ENCODE results near the gene MSRB3.

Gene MSRB3

DNA sequence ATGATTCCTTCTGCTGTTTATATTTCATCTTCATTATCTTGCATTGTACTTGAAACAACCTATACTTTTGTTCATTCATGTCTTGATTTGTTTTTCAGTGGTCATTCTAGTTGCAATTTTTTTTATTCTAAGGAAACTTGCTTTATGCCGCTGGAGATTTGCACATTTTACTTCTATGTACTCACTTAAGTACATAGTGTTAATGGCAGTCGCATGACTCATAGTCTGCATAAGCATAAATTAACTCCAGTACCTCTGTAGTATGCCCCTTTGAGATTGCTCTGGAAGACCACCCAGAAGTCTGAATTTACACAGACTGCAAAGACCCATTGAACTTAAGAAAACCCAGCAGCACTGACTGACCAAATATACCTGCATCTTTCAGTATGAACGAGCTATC is 77.0 kb downstream of the MSRB3 start:
- no peaks in the 10 kb centered on the region for H3K27me3 Mint-ChIP-seq (ENCODE audit: low read depth)
- no peak overlapping the region for H3K27ac Mint-ChIP-seq
- no peaks in the 10 kb centered on the region for H3K9me3 Mint-ChIP-seq
- H3K36me3 Mint-ChIP-seq (ENCODE audit: low read depth), result no peaks in the 10 kb centered on the region
- no peak overlapping the region for H3K4me3 Mint-ChIP-seq
- DNase-seq (ENCODE audit: low spot score), result no peak
- H3K4me1 Mint-ChIP-seq (ENCODE audit: low read depth), result no peaks in the 10 kb centered on the region

DNA sequence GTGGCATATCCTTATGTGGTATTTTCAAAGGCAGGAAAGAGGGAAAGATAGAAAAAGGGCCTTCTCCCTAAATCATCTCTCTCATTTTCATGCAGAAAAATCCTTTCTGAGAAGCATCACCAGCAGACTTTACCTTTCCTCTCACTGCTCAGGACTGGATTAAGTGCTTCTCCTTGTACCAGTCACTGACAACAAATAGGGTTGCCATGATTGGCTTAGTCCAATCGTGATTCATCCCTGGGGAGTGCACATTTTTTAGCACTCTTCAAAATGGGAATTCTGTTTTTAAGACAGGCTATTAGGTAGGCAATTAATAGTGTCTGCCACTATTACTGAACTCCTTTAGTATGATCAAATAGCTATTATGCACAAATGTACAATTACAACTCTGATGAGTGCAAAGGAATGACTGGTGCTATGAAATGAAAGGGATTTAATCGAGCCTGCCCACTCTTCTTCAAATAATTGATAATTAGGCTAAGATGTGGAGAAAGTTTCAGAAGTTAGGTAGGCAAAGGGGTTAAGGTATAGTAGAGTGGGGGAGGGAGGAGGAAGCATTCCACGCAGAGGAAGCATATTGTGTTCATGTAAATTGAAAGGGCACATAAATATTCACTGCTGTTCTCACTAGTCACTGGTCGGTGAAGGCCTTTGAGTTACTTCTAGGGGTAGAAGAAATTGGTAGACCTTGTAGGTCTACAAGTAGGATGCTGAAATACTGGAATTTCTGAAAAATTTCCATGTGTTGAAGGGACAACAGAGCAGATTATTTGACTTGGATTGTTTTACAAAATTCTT is 84.0 kb downstream of the MSRB3 start:
- Mint-ChIP-seq H3K27me3 (ENCODE audit: low read depth) (no peaks in the 10 kb centered on the region), H3K4me1 (ENCODE audit: low read depth) (no peaks in the 10 kb centered on the region), H3K9me3 (no peaks in the 10 kb centered on the region), H3K4me3 (no peak overlapping the region), H3K36me3 (ENCODE audit: low read depth) (no peaks in the 10 kb centered on the region), H3K27ac (no peak overlapping the region)
- no peak for DNase-seq (ENCODE audit: low spot score)

DNA sequence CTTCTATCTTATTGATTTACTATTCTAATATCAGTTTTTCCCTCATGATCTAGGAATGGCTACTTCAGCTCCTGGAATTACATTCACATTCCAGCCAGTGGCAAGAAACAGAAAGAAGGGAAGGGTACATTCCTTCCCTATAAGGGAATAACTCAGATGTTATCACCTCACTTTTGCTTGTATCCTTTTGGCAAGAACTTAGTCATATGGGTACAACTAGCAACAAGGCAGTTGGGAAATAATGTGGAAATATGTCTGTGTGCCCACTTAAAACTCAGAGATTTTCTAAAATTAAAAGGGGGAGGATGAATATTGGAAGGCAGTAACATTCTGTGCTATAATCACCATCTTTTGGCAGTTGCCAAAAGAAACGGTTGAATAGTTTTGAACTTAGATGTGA is 85.6 kb downstream of the MSRB3 start:
- no peaks in the 10 kb centered on the region for H3K4me1 Mint-ChIP-seq (ENCODE audit: low read depth)
- no peak overlapping the region for H3K4me3 Mint-ChIP-seq
- no peaks in the 10 kb centered on the region for H3K9me3 Mint-ChIP-seq
- H3K27me3 Mint-ChIP-seq (ENCODE audit: low read depth), result no peaks in the 10 kb centered on the region
- no peak for DNase-seq (ENCODE audit: low spot score)
- no peaks in the 10 kb centered on the region for H3K36me3 Mint-ChIP-seq (ENCODE audit: low read depth)
- H3K27ac Mint-ChIP-seq, result no peak overlapping the region

DNA sequence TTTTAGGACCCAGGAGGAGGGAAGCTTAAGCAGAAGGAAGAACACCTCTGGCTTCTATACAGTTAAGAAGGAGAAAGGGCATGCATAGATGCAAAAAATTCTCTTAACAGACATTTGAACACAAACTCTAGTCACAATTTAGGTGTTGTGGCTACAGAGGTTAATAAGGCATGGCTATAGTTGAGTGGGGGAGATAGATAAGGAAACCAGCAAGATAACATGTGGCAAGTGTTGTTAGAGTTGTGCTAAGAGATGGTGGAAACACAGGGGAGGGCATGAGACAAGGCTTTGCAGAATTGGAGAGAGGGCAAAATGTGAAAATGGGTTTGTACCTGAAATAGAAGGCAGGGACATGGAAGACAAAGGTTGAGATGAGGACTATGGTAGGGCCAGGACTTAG is 88.9 kb downstream of the MSRB3 start:
- no peaks in the 10 kb centered on the region for H3K27me3 Mint-ChIP-seq (ENCODE audit: low read depth)
- no peaks in the 10 kb centered on the region for H3K9me3 Mint-ChIP-seq
- no peak overlapping the region for H3K4me3 Mint-ChIP-seq
- H3K36me3 Mint-ChIP-seq (ENCODE audit: low read depth), result no peaks in the 10 kb centered on the region
- no peak overlapping the region for H3K27ac Mint-ChIP-seq
- DNase-seq (ENCODE audit: low spot score), result no peak
- H3K4me1 Mint-ChIP-seq (ENCODE audit: low read depth), result no peaks in the 10 kb centered on the region

DNA sequence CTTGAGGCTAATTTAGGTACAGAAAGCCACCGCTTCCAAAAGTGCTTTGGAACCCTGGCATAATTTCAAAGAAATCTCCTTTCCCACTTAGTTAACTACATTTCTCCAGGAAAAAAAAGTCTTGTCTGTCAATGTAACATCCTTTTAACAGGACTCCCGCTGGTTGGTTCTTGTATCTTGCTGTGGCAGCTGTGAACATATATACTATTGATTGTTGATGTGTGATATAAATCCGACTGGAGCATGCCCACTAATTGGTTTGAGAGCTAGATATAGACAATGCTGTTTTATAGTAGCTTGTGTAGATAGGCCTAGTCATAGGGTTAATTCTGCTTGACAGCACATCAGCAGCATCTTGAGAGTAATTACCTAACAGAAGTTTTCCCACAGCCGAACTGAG is 89.6 kb downstream of the MSRB3 start:
- Mint-ChIP-seq H3K4me3 (no peak overlapping the region), H3K27ac (no peak overlapping the region), H3K36me3 (ENCODE audit: low read depth) (no peaks in the 10 kb centered on the region), H3K27me3 (ENCODE audit: low read depth) (no peaks in the 10 kb centered on the region), H3K9me3 (no peaks in the 10 kb centered on the region), H3K4me1 (ENCODE audit: low read depth) (no peaks in the 10 kb centered on the region)
- no peak for DNase-seq (ENCODE audit: low spot score)

DNA sequence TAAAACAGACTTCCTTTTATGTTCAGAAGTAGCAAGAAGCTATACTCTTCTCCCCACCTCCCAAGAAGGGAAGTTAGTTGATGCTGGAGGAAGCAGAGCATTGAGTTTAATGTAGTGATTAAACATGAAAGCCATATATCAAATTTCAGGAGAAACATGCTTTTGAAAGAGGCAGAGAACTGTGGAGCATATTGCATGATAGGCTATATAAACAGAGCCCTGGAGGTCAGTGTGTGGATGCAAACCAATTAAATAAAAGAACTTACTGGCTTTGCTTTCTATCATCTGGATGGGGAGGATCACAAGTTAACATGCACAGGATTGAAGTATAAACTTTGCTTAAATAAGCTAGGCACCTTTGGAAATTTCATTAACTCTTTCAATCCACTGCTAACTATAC is 94.1 kb downstream of the MSRB3 start:
- Mint-ChIP-seq H3K4me1 (ENCODE audit: low read depth) (no peaks in the 10 kb centered on the region), H3K27me3 (ENCODE audit: low read depth) (no peaks in the 10 kb centered on the region), H3K4me3 (no peak overlapping the region), H3K9me3 (no peaks in the 10 kb centered on the region), H3K36me3 (ENCODE audit: low read depth) (no peaks in the 10 kb centered on the region), H3K27ac (no peak overlapping the region)
- no peak for DNase-seq (ENCODE audit: low spot score)

DNA sequence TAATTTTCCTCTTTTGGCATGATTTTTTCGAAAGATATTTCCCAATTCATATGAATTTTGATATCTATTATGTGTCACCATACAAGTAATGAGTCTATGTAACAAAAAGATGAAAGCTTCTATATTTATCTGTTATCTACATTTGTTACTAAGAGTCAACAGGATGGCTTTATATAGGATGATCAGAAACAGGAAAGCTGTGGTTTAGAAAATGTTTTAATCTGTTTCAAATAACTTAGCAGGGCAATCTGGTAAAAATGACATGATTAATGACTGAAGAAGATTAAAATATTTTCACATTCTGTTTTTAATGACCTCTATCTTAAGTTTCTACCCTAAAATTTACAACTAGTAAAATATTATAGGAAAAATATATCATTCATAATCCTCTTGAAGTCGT is 105.8 kb downstream of the MSRB3 start:
- Mint-ChIP-seq H3K4me1 (ENCODE audit: low read depth) (no peaks in the 10 kb centered on the region), H3K4me3 (no peak overlapping the region), H3K27me3 (ENCODE audit: low read depth) (no peaks in the 10 kb centered on the region), H3K27ac (no peak overlapping the region), H3K36me3 (ENCODE audit: low read depth) (no peaks in the 10 kb centered on the region), H3K9me3 (no peaks in the 10 kb centered on the region)
- DNase-seq (ENCODE audit: low spot score), result no peak

DNA sequence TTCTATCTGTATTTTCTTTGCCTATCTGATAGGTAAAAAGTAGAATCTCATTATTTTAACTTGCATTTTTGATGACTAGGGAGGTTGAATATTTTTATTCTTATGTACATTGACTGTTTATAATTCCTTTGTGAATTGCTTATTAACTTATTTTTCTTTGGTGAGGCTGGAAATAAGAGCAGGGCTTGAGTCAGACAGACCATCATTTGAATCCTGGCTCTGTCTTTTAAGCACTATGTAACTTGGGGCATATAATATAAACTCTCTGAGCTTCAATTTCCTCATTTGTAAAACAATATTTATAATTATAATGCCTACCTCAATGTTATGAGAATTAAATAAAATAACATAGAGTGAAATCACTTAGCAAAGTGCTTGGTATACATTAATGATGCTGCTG is 108.9 kb downstream of the MSRB3 start:
- DNase-seq (ENCODE audit: low spot score), result no peak
- Mint-ChIP-seq H3K9me3 (no peaks in the 10 kb centered on the region), H3K27ac (no peak overlapping the region), H3K4me1 (ENCODE audit: low read depth) (no peaks in the 10 kb centered on the region), H3K27me3 (ENCODE audit: low read depth) (no peaks in the 10 kb centered on the region), H3K36me3 (ENCODE audit: low read depth) (no peaks in the 10 kb centered on the region), H3K4me3 (no peak overlapping the region)

DNA sequence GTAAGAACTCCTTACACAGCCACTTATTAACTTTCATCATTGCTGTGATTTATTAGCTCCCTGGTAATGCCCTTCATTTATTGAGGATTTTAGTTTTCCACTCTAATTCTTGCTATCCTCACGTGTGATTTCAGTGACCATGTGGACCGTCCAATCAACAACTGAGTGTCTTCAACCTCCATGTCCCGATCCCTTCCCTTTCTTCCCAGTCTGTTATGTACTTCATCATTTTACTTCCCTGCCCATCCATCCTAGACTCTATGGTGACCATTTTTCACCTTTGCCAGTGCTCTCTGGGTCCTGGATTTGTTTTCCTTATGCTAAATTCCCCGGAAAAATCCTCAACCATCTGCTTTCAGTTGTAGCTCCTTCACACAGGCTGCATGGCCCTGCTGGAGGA is 111.0 kb downstream of the MSRB3 start:
- Mint-ChIP-seq H3K27ac (no peak overlapping the region), H3K36me3 (ENCODE audit: low read depth) (no peaks in the 10 kb centered on the region), H3K9me3 (peaks cover 2% of the 10 kb centered on the region), H3K27me3 (ENCODE audit: low read depth) (no peaks in the 10 kb centered on the region), H3K4me3 (no peak overlapping the region), H3K4me1 (ENCODE audit: low read depth) (no peaks in the 10 kb centered on the region)
- DNase-seq (ENCODE audit: low spot score), result no peak

DNA sequence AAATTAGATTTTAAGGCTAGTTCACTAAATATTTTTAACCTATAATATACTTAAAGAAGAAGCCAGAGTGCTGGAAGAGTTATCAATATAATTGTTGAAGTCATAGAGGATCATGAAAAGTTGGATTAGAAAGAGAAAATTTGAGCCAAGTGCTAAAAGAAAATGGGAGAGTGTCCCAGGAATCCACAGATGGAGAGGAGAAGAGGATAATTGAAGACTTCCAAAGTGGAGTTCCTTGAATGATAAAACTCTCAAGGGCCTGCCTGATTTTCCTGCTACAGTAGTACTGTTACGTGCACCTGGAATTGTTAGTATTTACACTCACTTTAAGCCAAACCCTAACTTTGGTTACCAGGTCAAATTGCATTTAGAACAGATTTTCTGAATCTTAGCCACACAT is 113.2 kb downstream of the MSRB3 start:
- no peak overlapping the region for H3K27ac Mint-ChIP-seq

DNA sequence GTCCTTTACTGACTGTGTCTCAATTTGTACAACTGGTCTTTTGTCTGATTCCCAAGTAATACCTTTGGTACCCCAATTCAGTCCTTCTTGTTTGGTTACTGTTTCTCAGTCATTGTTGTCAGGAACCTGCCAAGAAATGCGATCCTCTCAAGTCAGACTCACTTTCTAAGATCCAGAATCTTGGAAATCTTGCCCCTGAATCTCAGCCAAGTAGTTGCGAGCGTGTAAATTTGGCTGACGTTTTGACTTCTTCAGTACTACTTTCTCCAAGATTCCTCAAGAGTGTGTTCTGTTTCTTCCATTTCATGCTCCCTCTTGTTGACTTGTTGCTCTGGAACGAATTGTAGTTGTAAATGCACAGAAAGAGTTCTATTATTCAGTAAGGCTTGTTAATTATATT is 114.0 kb downstream of the MSRB3 start:
- peaks cover 15% of the 10 kb centered on the region for H3K9me3 Mint-ChIP-seq
- no peak overlapping the region for H3K27ac Mint-ChIP-seq
- no peaks in the 10 kb centered on the region for H3K36me3 Mint-ChIP-seq (ENCODE audit: low read depth)
- no peak overlapping the region for H3K4me3 Mint-ChIP-seq
- no peak for DNase-seq (ENCODE audit: low spot score)
- H3K27me3 Mint-ChIP-seq (ENCODE audit: low read depth), result no peaks in the 10 kb centered on the region
- no peaks in the 10 kb centered on the region for H3K4me1 Mint-ChIP-seq (ENCODE audit: low read depth)

More for the DNA sequence above, 113.2 kb downstream of the MSRB3 start:
- Mint-ChIP-seq H3K4me3 (no peak overlapping the region), H3K9me3 (peaks cover 7% of the 10 kb centered on the region), H3K36me3 (ENCODE audit: low read depth) (no peaks in the 10 kb centered on the region), H3K4me1 (ENCODE audit: low read depth) (no peaks in the 10 kb centered on the region), H3K27me3 (ENCODE audit: low read depth) (no peaks in the 10 kb centered on the region)
- no peak for DNase-seq (ENCODE audit: low spot score)

DNA sequence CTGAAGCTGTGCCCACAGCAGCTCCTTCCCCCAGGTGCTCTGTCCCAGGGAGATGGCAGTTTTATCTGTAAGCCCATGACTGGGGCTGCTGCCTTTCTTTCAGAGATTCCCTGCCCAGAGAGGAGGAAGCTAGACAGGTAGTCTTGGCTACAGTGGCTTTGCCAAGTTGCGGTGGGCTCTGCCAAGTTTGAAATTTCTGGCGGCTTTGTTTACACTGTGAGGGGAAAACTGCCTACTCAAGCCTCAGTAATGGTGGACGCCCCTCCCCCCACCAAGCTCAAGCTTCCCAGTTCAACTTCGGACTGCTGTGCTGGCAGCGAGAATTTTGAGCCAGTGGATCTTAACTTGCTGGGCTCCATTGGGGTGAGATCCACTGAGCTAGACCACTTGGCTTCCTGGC is 124.7 kb downstream of the MSRB3 start:
- Mint-ChIP-seq H3K36me3 (ENCODE audit: low read depth) (no peaks in the 10 kb centered on the region), H3K27ac (no peak overlapping the region)

DNA sequence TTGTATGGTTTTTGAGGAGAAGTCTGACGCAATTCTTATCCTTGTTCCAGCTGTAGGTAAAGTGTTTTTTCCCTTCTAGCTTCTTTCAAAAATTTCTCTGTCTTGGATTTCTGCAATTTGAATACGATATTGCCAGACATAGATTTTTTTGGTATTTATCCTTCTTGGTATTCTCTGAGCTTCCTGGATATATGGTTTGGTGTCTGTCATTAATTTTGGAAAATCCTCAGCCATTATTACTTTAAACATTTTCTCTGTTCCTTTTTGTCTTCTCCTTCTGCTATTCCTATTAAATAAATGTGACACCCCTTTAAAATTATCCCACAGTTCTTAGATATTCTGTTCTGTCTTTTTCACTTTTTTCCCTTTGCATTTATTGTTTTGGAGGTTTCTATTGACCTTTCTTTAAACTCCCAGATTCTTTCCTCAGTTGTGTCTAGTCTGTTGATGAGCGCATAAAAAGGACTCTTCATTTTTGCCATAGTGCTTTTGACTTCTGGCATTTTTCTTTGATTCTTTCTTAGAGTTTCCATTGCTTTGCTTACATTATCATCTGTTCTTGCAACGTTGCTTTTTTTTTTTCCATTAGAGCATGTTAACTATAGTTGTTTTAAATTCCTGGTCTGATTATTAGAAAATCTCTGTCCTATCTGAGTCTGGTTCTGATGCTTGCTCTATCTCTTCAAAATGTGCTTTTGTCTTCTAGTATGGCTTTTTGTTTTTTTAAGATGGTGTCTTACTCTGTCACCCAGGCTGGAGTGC is 129.1 kb downstream of the MSRB3 start:
- Mint-ChIP-seq H3K4me1 (ENCODE audit: low read depth) (no peaks in the 10 kb centered on the region), H3K27me3 (ENCODE audit: low read depth) (no peaks in the 10 kb centered on the region), H3K36me3 (ENCODE audit: low read depth) (no peaks in the 10 kb centered on the region), H3K27ac (no peak overlapping the region), H3K4me3 (no peak overlapping the region), H3K9me3 (no peaks in the 10 kb centered on the region)
- no peak for DNase-seq (ENCODE audit: low spot score)

More for the DNA sequence above, 124.7 kb downstream of the MSRB3 start:
- no peaks in the 10 kb centered on the region for H3K4me1 Mint-ChIP-seq (ENCODE audit: low read depth)
- no peak overlapping the region for H3K4me3 Mint-ChIP-seq
- no peak for DNase-seq (ENCODE audit: low spot score)
- no peaks in the 10 kb centered on the region for H3K27me3 Mint-ChIP-seq (ENCODE audit: low read depth)
- H3K9me3 Mint-ChIP-seq, result peaks cover 3% of the 10 kb centered on the region

DNA sequence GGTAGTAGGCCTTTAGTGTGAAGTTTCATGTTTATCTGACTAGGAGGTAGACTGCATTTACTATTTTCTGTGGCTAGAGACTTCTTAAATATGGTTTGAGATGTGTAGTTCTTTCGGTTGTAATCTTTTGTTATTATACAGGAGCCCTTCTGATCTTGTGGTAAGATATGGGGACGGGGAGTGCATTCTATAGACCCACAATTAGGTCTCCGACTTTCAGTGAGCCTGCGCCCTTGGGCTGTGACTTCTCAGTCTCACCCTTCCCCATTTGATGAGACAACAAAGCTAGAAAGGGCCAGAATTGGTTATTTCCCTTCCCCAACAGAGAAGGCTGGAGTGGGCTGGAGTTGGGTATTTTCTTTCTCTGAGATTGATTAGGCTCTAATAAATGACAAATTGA is 130.0 kb downstream of the MSRB3 start:
- H3K27me3 Mint-ChIP-seq (ENCODE audit: low read depth), result no peaks in the 10 kb centered on the region
- no peak overlapping the region for H3K4me3 Mint-ChIP-seq
- no peak for DNase-seq (ENCODE audit: low spot score)
- H3K4me1 Mint-ChIP-seq (ENCODE audit: low read depth), result no peaks in the 10 kb centered on the region
- no peaks in the 10 kb centered on the region for H3K36me3 Mint-ChIP-seq (ENCODE audit: low read depth)
- no peak overlapping the region for H3K27ac Mint-ChIP-seq
- no peaks in the 10 kb centered on the region for H3K9me3 Mint-ChIP-seq

All from T-helper 2 cell treated with Interferon-gamma antibody and Interleukin-4, amounts not matched to agents 5 μg/mL and 100 μg/mL, for 36 hours (primary cell).